Stimulated activated CD8-positive, alpha-beta memory T cell treated with anti-CD3 and anti-CD28 coated beads, Interleukin-4, amount 100 ng/mL, for 48 hours (primary cell): ENCODE measurements around the gene RSBN1L.

Source experiments
- DNase-seq: peaks from one replicate; pipeline ENCODE4 v3.0.0-alpha.2; 2020

Gene RSBN1L

DNA sequence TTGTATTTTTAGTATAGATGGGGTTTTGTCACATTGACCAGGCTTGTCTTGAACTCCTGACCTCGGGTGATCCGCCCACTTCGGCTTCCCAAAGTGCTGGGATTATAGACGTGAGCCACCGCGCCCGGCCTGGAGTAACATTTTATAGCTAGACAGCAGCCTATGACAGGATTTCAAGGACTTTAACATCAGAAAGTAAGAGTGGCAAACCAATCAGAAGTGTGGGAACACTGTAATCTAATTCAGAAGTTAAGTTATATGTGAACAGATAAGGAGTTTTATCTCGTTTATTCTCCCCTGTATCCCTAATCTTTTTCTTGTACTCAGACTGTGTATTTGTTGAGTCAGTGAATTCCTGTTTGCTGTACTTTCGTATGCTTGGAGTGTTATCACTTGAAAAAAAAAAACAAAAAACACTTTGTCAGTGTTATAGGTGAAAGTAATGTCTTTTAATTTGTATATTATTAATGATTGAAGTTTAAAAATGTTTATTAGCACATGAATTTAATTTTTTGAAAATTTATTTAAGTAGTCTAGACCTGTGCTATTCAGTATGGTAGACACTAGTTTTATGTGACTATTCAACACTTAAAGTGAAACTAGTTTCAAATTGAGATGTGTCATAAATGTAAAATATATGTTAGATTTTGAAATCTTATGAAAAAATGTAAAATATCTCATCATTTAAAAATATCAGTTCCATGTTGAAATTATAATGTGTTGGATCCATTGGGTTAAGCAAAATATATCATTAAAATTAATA is 38.6 kb downstream of the RSBN1L start:
- no peak for DNase-seq

DNA sequence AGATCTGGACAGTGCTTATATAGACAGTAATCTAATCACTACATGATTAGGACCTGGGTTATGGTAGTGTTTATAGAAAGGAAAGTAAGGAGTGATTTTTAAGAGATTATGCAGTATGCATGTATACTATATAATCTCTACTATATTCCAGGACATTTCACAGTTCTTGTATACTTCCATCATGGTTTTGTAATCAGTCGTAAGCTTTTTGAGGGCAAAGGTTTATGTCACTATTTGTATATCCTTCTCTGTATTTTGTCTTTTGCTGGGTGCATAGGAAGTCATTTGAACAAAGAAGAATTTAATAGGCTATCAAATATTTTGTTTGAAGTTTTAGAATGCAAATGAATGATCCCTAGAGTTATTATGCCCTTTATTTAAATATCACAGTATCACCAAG is 39.2 kb downstream of the RSBN1L start:
- no peak for DNase-seq

DNA sequence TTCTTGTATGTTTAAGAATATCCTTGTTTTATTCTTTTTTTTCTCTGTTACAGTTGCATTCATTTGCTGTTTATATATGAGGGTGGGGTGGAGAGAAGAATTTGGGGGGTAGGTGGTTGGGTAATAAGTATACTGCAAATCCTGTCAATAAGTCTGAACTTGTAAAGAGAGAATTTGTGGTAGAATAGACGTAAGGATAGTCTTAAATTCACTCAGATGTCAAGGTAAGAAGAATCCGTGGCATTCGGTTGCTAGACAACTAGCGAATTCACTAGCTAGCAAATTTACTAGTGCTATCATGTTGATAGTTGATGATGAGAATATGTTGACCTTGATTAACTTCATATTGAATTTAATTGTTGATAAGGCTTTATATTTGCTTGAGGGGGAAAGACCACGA is 40.7 kb downstream of the RSBN1L start:
- no peak for DNase-seq

DNA sequence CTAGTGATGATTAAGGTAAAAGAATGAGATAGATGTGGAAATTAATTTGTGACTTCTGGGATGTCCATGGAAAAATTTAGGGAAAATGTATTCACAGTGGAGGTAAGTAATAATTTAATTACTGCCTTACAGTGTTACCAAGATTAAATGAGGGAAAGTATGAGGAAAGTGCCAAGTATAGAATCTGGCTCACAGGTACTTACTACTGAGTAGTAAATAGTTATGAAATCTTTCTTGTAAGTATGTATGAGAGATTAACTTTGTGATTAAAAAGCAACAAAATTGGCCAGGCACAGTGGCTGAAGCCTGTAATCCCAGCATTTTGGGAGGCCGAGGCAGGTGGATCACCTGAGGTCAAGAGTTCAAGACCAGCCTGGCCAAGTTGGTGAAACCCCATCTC is 42.1 kb downstream of the RSBN1L start:
- no peak for DNase-seq

DNA sequence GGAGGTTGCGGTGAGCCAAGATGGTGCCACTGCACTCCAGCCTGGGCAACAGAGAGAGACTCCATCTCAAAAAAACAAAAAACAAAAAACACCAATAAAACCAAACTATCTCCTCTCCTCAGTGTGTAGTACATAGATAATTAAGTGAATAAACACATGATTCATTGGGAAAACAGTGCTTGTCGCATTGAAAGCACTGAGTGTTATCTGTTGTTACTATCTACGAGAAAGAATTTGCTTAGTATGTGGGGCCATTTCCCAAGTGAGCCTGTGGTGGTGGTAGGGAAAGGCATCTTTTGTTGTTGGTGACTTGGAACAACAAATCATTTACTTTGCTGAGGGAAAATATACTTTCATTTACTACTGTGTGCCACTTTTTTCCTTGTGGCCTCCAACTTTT is 42.6 kb downstream of the RSBN1L start:
- DNase-seq, result no peak

DNA sequence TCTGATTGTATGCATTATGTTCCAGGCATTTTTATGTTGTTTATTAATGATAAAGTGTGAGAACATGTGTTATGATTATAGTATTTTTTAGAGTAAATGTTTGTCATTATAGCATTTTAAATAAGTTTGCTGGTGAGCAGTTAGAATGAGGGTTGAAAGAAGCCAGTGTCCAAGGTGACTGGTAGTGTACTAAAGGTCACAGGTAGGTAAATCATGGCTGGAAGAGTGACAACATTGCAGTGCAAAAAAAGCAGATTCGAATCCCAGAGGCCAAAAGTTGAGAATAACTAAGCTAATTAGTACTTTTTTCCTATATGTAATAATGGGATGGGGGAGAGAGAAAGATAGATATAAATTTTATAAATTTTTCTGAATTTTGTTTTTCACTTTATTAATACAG is 44.0 kb downstream of the RSBN1L start:
- no peak for DNase-seq

DNA sequence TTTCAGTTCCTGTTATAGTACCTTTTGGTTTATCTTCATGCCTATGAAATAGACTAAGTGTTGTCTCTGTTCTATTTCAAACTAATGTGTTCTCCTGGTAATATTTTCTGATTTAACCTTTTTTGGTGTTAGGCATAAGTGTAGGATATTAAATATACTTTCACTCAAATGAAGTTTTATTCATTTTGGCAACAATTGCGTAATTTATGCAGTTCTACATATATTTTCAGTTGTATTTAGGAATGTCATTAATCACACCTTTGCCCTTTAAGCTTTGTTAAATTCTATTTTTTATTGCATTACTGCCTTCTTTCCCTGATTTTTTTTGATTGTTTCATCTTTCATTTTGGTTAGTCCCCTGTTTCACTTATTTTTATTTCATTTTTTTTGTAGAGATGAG is 47.3 kb downstream of the RSBN1L start:
- DNase-seq, result no peak

DNA sequence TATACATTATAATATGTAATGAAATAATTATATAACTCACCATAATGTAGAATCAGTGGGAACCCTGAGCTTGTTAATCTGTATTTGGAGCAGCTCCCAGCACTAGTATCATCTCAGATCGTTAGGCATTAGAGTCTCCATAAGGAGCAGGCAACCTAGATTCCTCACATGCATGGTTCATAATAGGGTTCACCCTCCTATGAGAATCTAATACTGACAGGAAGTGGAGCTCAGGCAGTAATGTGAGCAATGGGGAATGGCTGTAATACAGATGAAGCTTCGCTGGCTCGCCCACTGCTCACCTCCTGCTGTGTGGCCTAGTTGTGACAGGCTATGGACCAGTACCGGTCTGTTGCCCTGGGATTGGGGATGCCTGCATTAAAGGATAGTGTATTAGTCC is 49.5 kb downstream of the RSBN1L start:
- no peak for DNase-seq

DNA sequence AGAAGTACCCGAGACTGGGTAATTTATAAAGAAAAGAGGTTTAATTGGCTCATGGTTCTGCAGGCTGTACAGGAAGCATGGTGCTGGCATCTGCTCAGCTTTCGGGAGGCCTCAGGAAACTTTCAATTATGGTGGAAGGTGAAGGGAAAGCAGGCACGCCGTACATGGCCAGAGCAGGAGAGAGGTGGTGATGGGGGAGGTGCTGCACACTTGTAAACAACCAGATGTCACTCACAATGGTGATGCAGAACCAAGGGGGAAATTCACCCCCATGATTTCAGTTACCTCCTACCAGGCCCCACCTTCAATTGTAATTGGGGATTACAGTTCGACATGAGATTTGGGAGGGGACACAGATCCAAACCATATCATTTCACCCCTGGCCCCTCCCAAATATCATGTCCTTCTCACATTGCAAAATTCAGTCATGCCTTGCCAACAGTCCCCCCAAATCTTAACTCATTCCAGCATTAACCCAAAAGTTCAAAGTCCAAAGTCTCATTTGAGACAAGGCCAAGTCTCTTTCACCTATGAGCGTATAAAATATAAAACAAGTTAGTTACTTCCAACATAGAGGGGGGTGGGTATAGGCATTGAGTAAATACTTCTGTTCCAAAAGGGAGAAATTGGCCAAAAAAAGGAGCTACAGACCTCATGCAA is 50.0 kb downstream of the RSBN1L start:
- DNase-seq, result no peak

DNA sequence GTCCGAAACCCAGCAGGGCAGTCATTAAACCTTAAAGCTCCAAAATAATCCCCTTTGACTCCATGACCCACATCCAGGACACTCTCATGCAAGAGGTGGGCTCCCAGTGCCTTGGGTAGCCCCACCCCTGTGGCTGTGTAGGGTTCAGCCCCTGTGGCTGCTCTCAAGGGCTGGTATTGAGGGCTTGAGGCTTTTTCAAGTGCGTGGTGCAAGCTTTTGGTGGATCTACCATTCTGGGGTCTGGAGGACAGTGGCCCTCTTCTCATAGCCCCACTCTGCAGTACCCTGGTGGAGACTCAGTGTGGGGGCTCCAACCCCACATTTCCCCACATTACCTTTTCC is 50.5 kb downstream of the RSBN1L start:
- no peak for DNase-seq

DNA sequence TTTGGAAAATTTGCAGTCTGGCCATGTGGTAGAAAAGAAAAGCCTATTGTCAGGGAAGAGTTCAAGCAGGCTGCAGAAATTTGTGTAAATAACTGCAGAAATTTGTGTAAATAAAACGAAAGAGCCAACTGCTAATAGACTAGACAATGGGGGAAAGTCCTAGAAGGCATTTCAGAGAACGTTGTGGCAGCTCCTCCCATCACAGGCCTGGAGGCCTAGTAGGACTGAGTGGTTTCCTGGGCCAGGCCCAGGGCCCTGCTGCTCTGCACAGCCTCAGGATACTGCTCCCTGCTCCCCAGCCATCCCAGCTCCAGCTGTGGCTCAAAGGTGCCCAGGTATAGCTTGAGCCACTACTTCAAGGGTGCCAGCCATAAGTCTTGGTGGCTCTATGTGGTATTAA is 50.9 kb downstream of the RSBN1L start:
- no peak for DNase-seq

DNA sequence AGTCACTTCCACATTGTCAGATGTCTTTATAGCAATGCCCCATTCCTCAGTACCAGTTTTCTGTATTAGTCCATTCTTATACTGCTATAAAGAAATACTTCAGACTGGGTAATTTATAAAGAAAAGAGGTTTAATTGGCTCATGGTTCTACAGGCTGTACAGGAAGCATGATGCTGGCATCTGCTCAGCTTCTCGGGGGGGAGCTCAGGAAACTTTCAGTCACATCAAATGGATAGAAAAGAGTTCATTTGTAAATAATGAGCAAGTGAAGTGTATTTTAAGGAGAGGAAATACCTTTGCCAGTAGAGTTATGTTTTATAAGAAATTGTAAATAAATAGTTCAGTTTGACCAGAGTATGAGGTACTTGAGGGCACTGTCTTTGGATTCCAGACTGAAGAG is 51.5 kb downstream of the RSBN1L start:
- no peak for DNase-seq

DNA sequence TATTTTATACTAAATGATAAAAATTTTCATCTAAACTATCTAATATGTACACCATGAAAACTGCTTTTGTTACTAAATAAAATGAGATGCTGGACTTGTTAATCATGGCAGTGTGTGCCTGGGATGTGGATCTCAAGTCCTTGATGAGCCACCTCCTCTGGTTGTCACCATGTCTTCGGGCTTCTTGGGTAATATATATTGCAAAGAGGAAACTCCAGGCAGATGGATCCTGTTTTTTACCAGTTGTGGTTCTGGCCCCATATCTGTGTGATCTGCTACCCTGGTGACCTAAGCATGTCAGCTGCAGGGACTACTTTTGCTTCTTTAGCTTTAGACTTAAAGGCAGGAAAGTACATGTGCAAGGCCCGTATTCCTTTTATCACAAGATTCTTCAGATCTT is 55.8 kb downstream of the RSBN1L start:
- no peak for DNase-seq

DNA sequence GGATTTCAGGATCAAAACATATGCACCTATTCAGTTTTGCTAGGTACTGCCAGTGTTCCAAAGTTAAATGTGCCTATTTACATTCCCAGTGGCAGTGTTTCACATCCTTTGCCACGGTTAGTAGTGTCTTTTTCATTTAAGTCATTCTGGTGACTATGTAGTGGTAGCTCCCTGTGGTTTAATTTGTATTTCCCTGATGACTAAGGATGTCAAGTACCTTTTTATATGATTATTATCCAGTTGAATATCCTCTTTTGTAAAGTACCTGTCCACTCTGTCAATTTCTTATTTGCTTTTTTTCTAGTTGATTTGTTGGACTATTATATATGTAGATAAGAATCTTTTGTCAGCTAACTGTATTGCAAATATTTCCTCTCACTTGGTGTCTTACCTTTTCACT is 56.9 kb downstream of the RSBN1L start:
- DNase-seq, result no peak

DNA sequence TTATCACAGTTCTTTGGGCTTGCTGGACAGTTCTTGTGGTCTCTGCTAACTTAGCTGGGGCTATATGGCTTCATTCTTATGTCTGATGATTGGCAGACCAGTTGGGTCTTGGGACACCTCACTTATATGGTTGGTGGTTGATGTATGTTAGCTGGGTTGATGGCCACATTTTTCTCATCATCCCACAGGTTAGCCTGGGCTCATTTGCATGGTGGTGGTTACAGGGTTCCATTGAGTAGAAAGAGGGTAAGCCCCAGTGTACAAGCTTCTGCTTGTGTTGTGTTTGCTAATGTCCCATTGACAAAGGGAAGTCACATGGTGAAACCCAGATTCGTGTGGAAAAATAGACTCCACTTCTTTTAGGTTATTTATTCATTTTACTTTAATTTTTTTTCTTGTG is 61.3 kb downstream of the RSBN1L start:
- no peak for DNase-seq

DNA sequence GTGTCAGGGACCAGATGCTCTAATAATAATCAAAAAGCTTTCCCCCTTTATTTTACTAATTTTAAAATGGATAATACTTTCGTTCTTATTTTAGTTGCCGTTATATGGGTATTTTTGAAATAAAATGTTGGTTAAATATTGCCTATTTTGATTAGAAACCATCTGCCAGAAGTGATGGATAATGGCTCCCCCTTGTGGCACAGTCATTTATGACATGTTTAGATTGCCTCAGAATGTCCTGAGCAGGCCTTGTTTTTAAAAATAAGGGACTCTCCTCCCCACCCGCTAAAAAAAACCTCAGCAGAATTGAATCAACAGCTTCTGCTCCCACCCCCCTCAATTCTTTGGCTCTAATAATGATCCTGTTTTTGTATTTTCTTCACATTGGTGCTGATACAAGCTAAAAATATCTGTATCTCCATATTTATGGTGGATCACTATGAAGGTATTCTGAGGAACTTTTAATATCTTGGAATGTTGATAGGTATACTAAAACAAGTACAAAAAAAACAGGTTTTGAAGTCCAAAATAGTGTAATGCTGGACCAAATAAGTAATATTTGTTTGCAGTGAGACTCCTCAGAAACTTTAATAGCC is 63.1 kb downstream of the RSBN1L start:
- peak; percentile 75 for DNase-seq

DNA sequence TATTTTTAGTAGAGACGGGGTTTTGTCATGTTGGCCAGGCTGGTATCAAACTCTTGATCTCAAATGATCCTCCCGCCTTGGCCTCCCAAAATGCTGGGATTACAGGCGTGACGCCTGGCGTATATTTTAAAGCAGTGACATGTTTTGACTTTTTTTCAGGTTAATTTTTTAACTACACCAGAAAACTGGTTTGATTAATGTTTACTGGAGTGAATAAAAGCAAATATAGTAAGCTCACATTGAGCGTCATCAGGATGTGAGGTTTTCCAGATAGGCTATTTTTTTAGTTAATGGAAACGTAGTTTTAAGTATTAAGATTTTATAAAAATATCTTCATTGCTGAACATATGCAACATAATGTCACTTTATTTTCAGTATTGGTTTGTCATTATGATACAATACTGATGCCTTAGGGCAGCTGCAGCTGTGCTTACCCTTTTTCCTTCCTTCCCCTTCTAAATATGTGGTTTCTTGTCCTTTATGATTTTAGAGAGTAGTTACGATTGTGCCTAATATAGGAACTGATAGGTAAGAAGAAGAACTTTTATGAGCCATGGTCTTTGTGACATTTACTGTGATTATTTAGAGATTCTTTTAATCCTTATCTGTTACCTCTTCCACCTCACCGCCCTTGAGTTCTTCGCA is 64.7 kb downstream of the RSBN1L start:
- no peak for DNase-seq

DNA sequence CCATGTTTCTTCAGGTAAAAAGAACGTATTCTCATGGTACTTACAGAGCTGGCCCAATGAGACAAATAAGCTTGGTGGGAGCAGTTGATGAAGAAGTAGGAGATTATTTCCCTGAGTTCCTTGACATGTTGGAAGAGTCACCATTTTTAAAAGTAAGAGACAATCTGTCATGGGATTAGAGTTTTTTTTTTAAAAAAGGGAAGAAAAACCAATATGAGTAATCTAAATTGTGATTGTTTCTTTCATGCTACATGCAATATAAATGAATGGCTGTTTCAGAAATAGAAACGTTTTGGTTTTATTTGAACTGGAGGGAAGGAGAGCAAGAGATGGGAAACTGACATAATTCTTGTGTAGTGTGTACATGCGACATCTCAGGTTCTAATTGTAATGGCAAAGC is 69.2 kb downstream of the RSBN1L start:
- DNase-seq, result no peak

DNA sequence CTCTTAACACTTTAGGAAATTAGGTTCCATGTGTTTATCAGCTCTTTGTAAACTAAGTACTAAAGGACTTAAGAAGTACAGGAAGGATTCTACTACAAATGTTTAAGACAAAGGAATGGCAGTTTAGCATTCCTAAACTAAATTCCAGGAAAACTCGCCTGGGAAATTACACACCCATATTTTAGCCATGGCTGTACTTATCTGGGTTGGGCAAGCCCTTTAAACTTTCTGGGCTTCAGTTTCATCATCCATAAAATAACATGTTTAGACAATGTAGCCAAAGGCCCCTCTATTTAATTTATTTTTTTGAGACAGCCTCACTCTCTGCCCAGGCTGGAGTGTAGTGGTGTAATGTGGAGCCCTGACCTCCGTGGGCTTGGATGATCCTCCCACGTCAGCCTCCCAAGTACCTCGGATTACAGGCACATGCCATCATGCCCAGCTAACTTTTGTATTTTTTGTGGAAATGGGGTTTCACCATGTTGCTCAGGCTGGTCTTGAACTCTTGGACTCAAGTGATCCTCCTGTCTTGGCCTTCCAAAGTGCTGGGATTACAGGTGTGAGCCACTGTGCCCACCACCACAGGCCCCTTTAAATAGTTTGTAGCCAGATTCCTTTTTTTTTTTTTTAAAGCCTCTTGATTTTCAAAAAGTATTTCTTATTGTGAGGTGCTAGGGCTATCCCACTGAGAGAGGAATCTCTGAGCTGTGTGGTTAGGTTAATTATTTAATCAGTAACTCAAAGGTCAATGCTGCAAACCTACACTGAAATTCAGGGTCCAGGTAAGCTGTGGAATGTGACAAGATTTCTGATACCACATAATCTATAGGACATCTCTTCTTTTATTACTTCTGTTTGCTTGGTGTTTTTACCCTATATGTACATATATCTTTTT is 69.9 kb downstream of the RSBN1L start:
- no peak for DNase-seq

DNA sequence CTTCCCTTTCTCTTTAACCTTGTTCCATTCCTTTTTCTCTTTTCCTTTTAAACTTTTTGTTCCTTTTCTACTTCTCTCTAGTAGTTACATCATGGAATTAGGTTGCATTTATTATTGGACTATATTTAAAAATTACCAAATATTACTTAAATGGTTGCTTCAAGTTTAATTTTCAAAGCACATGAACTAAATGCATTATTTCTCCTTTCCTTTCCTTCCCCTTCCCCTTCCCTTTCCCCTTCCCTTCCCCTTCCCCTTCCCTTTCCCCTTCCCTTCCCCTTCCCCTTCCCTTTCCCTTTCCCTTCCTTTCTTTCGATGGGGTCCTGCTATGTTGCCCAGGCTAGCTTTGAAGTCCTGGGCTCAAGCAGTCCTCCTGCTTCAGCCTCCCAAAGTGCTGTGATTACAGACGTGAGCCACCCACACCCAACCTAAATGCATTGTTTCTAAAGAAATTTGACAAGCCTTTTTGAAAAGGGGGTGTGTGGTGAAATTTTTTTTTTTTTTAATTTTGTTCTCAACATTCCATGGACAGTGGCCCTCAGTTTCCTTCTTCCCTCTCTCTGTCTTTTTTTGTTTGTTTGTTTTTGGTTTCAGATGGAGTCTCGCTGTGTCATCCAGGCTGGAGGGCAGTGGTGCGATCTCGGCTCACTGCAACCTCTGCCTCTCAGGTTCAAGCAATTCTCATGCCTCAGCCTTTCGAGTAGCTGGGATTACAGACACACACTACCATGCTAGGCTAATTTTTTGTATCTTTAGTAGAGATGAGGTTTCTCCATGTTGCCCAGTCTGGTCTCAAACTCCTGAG is 70.7 kb downstream of the RSBN1L start:
- no peak for DNase-seq

DNA sequence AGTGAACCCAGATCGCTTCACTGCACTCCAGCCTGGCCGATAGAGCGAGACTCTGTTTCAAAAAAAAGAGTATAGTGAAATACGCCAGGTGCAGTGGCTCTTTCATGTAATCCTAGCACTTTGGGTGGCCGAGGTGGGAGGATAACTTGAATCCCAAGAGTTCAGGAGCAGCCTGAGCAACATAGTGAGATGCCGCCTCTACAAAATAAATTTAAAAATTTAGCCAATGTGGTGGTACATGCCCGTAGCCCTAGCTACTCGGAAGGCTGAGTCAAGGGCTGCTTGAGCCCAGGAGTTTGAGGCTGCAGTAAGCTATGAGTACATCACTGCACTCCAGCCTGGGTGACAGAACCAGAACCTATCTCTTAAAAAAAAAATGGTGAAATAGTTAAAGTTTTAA is 74.1 kb downstream of the RSBN1L start:
- DNase-seq, result no peak

DNA sequence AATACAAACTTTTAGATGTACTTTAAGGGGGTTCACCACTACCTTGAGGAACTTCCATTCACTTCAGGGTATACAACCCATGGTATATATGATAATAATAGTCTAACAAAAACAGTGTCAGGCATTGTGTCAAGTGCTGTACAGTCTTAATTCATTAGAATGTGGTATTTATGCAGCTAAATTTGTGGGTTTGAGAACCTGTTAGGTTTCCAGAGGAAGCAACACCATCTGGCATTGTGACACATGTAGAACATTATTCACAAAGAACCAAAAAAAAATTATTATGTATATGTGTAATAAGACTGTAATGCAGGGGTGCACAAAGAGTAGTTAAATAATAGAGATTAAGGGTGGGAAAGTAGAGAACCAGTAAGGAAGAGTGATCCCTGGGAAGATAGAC is 75.6 kb downstream of the RSBN1L start:
- DNase-seq, result no peak
